Measurements from ENCODE around the gene PSMD4.

Gene PSMD4

DNA sequence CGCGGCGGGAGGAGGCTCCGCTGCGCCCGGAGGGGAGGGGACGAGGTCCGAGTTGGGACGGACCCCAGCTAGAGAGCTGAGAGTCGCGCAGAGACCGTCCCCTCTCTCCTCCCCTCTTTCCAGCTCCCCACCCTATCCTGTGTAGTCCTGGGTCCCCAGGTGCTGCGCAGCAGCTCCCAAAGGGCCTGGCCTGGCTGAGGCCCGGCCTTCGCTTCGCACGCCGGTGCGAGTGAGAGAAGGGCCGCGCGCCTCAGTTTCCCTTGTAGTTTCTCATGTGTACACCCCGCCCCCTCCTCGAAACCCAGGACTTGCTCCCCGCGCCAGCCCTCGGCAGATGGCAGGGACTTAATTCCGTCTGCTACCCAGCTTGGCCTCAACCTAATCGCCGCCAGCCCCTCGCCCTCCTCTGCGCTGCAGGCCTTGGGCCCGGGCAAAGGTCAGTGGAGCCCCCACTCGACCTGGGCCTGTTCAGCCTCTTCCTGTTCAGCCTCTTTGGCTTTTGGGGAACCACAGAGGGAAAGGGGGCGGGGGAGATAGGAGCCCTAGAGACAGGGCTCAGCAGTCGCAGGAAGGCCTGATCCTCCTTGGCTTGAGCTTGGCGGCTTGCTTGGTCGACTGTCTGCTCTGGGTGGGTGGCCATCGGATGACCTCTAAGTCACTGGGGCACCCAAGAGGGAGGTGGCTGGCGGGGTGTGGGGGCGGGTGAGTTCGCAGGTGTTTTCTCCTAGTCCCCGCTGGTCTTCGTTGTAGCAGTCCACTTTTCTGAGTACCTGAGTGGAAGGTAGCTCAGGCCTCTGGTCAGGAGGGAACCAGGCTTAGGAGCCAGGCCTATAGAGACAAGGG is 28.6 kb downstream of the PSMD4 start:
- peak; percentile 27 for DNase-seq
- no peaks in the 10 kb centered on the region for H3K36me3 ChIP-seq (replicated peaks; ENCODE audit: insufficient read depth, low read length)
- H3K79me2 ChIP-seq (ENCODE audit: low read length): peaks cover 40% of the 10 kb centered on the region
- peak overlapping the region; percentile 81 for H2AFZ ChIP-seq (ENCODE audit: low read length)
- H3K9me2 ChIP-seq (replicated peaks; ENCODE audit: insufficient read depth, low read length): no peaks in the 10 kb centered on the region
- H3K4me2 ChIP-seq (ENCODE audit: low read depth, low read length): peak overlapping the region; percentile 98
- no peaks in the 10 kb centered on the region for H3K9me3 ChIP-seq (replicated peaks; ENCODE audit: insufficient read depth, low read length)
- H3K27me3 ChIP-seq (replicated peaks; ENCODE audit: insufficient read depth, low read length): no peaks in the 10 kb centered on the region
- peaks cover 14% of the 10 kb centered on the region for H3F3A ChIP-seq (ENCODE audit: insufficient read depth, low read length)
- H4K20me1 ChIP-seq (ENCODE audit: insufficient read depth, low read length): no peaks in the 10 kb centered on the region
- peak overlapping the region; percentile 96 for H3K4me3 ChIP-seq (ENCODE audit: low read length)
- H3K4me1 ChIP-seq (ENCODE audit: low read length): peaks cover 10% of the 10 kb centered on the region
- no peak for TF ChIP-seq EZH2phosphoT487 (IDR thresholded peaks at IDR 0.05; ENCODE audit: low read length)
- TF ChIP-seq EZH2 (optimal IDR thresholded peaks at IDR 0.05; ENCODE audit: low read depth, low read length): no peak
- TF ChIP-seq, protein P1, sequence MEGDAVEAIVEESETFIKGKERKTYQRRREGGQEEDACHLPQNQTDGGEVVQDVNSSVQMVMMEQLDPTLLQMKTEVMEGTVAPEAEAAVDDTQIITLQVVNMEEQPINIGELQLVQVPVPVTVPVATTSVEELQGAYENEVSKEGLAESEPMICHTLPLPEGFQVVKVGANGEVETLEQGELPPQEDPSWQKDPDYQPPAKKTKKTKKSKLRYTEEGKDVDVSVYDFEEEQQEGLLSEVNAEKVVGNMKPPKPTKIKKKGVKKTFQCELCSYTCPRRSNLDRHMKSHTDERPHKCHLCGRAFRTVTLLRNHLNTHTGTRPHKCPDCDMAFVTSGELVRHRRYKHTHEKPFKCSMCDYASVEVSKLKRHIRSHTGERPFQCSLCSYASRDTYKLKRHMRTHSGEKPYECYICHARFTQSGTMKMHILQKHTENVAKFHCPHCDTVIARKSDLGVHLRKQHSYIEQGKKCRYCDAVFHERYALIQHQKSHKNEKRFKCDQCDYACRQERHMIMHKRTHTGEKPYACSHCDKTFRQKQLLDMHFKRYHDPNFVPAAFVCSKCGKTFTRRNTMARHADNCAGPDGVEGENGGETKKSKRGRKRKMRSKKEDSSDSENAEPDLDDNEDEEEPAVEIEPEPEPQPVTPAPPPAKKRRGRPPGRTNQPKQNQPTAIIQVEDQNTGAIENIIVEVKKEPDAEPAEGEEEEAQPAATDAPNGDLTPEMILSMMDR (IDR thresholded peaks at IDR 0.05; ENCODE audit: low read length): no peak
- H3K27ac ChIP-seq (ENCODE audit: low read length): peak overlapping the region; percentile 83; the same call in 1 of the 2 replicates
- peak overlapping the region; percentile 86 for H3K9ac ChIP-seq (ENCODE audit: low read length)

DNA sequence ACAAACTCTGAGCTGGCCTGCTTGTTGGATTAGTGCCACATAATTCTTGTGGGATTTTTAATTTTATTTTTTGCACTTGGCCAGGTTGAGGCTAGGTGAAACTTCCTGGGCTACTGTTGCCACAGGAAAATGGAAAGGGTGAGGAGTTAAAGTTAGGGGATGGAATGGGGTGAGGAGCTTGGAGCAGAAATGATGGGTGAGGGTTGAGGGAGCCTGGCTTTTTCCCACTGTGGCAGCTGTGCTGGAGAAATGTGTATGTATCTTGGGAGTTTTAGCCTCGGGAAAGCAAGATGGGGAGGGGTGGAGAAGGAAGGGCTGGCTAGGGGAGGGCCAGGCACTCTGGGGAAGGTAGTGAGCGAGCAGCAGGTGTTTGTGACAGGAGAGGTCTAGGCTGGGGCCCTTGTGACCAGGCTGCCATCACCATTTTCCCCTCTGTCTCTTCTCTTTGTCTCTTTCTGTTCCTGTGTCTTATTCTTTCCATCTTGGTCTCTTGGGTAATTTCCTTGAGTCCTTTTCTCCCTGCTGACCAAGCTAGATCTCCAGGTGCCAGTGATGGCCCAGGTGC is 29.6 kb downstream of the PSMD4 start:
- H2AFZ ChIP-seq (ENCODE audit: low read length): no peak overlapping the region
- H3K27me3 ChIP-seq (replicated peaks; ENCODE audit: insufficient read depth, low read length): no peaks in the 10 kb centered on the region
- peak overlapping the region; percentile 98; the same call in 1 of the 2 replicates for H3K4me2 ChIP-seq (ENCODE audit: low read depth, low read length)
- no peaks in the 10 kb centered on the region for H3K9me2 ChIP-seq (replicated peaks; ENCODE audit: insufficient read depth, low read length)
- no peak overlapping the region for H3K27ac ChIP-seq (ENCODE audit: low read length)
- H3K4me1 ChIP-seq (ENCODE audit: low read length): peaks cover 10% of the 10 kb centered on the region
- H3K4me3 ChIP-seq (ENCODE audit: low read length): no peak overlapping the region; the same call in 1 of the 2 replicates
- no peaks in the 10 kb centered on the region for H3K9me3 ChIP-seq (replicated peaks; ENCODE audit: insufficient read depth, low read length)
- H3F3A ChIP-seq (ENCODE audit: insufficient read depth, low read length): peaks cover 14% of the 10 kb centered on the region
- H3K9ac ChIP-seq (ENCODE audit: low read length): no peak overlapping the region; the same call in 1 of the 2 replicates
- no peaks in the 10 kb centered on the region for H4K20me1 ChIP-seq (ENCODE audit: insufficient read depth, low read length)
- no peak for DNase-seq
- TF ChIP-seq, protein P1 (IDR thresholded peaks at IDR 0.05; ENCODE audit: low read length): no peak
- TF ChIP-seq EZH2 (optimal IDR thresholded peaks at IDR 0.05; ENCODE audit: low read depth, low read length) (no peak), EZH2phosphoT487 (IDR thresholded peaks at IDR 0.05; ENCODE audit: low read length) (no peak)
- H3K36me3 ChIP-seq (replicated peaks; ENCODE audit: insufficient read depth, low read length): no peaks in the 10 kb centered on the region
- peaks cover 40% of the 10 kb centered on the region for H3K79me2 ChIP-seq (ENCODE audit: low read length)

- H3K27me3 ChIP-seq (replicated peaks; ENCODE audit: insufficient read depth, low read length): no peaks in the 10 kb centered on the region
- no peak overlapping the region for H2AFZ ChIP-seq (ENCODE audit: low read length)
- no peak overlapping the region for H3K4me2 ChIP-seq (ENCODE audit: low read depth, low read length)
- peaks cover 10% of the 10 kb centered on the region for H3K4me1 ChIP-seq (ENCODE audit: low read length)
- DNase-seq: no peak
- H3K9me2 ChIP-seq (replicated peaks; ENCODE audit: insufficient read depth, low read length): no peaks in the 10 kb centered on the region
- H4K20me1 ChIP-seq (ENCODE audit: insufficient read depth, low read length): no peaks in the 10 kb centered on the region
- 0 out of 2 replicates have a peak, but pooled peaks cover 5% of the 10 kb centered on the region for H3F3A ChIP-seq (ENCODE audit: insufficient read depth, low read length)
- no peak for TF ChIP-seq EZH2phosphoT487 (IDR thresholded peaks at IDR 0.05; ENCODE audit: low read length)
- TF ChIP-seq, protein P1 (IDR thresholded peaks at IDR 0.05; ENCODE audit: low read length): no peak
- no peak for TF ChIP-seq EZH2 (optimal IDR thresholded peaks at IDR 0.05; ENCODE audit: low read depth, low read length)
- H3K79me2 ChIP-seq (ENCODE audit: low read length): peaks cover 40% of the 10 kb centered on the region
- H3K4me3 ChIP-seq (ENCODE audit: low read length): no peak overlapping the region
- no peaks in the 10 kb centered on the region for H3K36me3 ChIP-seq (replicated peaks; ENCODE audit: insufficient read depth, low read length)
- H3K27ac ChIP-seq (ENCODE audit: low read length): no peak overlapping the region
- H3K9me3 ChIP-seq (replicated peaks; ENCODE audit: insufficient read depth, low read length): no peaks in the 10 kb centered on the region
- no peak overlapping the region for H3K9ac ChIP-seq (ENCODE audit: low read length)
Measured at GRCh38 chr1:151286619-151287340, 32.2 kb downstream of the PSMD4 start.
